Epithelial cell of prostate (primary cell): ENCODE measurements around the gene KRTAP5-3.
"Not testable (repeated sequence)": the region's sequence is repeated elsewhere in the genome, so short reads cannot be mapped to it uniquely, and the experiment has no call there.

ENCODE experiments used
- DNase-seq: peaks from one replicate; pipeline ENCODE4 v3.0.0-alpha.2; 2011; ENCODE audit warnings: low read depth, low spot score
- H3K27ac ChIP-seq: fragments of 450-650 bp; 2 replicates; pipeline ENCODE4 v1.5.1; 2017; ENCODE audit warnings: mild to moderate bottlenecking

The KRTAP5-3 gene

DNA sequence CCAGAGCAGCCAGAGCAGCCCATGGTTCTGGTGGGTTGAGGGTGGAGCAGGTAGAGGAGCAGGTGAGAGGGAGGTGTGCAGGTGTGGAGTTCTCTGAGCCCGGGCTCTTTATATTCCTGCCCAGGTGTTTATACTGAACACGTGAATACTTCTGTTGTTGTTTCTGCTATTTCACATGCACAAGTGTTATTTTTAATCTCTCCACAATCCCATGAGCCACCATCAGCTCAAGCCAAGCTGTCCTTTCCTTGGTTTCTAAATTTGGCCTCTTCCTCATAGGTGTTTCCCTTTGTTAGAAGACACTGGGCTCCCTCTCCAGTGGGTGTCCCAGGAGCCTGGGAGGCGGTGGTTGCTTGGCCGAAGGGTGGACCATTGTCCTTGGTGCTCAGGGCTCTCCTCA lies at the start of gene KRTAP5-3:
Gene KRTAP5-3, minus strand, starts transcription at position 101 of the 400 bp plus-strand sequence. Its CDS starts 78 bp downstream, at position 23.
- no peak within 1 kb of the TSS for H3K27ac ChIP-seq
- DNase-seq = no peak

DNA sequence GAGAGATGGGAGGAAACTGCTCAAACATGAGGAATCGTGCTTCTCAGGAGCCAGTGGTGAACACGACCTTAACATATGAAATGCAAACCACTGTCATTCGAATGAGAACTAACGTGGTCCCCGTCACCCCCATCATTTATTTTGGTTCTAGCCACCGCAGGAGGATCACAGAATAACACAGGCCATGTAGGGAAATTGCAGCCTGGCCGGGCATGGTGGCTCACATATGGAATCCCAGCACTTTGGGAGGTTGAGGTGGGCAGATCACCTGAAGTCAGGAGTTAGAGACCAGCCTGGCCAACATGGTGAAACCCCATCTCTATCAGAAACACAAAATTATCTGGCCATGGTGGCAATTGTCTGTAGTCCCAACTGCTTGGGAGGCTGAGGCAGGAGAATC lies 48.4 kb upstream of the KRTAP5-3 start:
- H3K27ac ChIP-seq = no peak overlapping the region
- no peak for DNase-seq

GRCh38 chr11:1656061-1656441 lies 47.8 kb upstream of the KRTAP5-3 start:
- no peak for DNase-seq
- H3K27ac ChIP-seq = no peak overlapping the region

DNA sequence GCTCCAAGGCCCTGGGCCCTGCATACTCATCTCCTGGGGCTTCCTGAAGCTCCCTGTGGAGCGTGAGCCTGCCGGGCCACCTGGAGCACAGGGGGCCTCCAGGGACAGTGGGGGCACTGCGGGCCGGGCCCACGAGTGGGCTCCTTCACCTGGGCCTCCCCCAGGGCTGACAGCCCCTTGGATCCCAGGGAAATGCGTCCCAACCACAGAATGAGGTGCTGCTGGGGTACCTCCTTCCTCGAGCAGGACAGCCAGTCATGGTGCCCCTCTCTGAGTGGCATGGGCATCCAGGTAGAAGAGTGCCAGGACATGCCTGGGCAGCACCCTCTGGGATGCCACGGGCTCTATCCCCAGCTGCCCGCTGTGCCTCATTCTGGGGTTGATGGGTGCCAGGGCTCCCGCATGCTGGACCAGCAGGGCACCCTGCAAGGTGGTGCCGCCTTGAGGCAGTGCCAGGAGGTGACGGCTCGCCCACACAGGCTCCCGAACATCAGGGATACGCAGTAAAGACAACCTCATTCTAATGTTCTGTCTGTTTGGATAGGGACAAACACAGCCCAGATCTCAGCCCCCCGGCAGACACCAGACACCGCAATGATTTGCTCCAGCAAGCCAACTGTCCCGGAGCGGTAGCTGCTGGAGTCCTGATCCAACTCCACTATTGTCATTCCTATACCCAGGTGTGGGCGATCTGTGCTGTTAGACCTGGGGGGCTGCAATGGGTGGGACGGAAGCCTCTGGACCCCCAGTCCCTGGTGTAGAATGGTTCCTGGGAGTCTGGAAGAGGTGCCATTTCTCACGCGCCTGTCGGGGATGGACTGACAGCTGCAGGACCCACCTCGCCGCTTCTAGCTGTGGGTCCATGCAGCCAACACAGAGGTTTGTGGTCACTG lies 47.2 kb upstream of the KRTAP5-3 start:
- no peak overlapping the region for H3K27ac ChIP-seq
- DNase-seq = no peak

GRCh38 chr11:1654388-1655167 lies 46.3 kb upstream of the KRTAP5-3 start:
- no peak overlapping the region for H3K27ac ChIP-seq
- DNase-seq = no peak

- no peak overlapping the region for H3K27ac ChIP-seq
These were observed 45.5 kb upstream of the KRTAP5-3 start for GRCh38 chr11:1653541-1654387.

DNA sequence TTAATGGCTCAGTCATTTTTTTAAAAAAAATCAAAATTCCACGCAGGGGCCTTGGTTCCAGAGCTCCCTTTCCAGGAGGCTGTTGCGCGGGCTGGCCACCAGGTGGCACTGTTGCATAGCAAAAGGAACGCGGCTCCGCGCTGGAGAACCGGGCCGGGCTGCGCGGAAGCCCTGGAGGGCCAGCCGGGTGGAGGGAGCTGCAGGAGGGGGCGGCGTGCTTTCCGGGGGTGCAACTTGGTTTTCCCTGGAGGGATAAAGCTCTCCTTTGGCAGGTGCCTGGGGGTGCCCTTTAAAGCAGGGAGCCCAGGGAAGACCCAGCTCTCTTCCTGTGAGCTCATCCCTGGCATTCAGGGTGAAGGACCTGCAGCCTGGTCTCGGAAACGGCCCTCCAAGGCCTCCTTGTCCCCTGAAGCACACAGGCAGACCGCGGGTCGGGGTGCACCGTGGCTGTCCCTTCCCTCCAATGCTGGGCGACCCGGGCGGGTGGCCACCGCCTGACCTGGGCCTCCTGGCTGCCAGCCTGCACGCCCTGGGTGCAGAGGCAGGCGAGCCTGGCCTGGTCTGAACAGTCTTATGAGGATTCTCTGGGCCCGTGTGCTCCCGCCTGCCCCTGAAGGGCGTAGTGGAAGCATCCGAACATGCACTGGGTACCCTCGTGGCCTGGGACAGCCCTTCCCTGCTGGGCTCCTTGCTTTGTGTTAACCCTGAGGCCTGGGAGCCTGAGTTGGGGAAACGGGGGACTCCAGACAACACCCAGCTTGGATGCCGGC lies 44.7 kb upstream of the KRTAP5-3 start:
- DNase-seq = no peak
- no peak overlapping the region for H3K27ac ChIP-seq

More at GRCh38 chr11:1653541-1654387, 45.5 kb upstream of the KRTAP5-3 start:
- DNase-seq = no peak

DNA sequence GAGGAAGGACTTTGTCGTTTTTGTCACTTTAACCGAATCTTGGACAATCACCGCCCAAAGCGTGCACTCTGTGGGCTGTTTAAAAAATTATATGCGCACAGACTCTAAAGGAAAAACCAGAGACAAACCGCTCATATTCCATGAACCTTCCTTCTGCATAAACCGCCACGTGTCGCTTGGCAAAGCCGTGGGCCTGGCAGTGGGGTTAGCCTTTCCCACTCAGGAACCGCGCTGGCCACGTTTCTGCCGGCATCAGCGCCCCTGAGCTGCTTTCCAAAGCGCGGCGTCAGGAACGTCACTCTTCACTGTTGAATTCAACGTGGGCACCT lies 44.1 kb upstream of the KRTAP5-3 start:
- DNase-seq = no peak
- H3K27ac ChIP-seq = no peak overlapping the region

DNA sequence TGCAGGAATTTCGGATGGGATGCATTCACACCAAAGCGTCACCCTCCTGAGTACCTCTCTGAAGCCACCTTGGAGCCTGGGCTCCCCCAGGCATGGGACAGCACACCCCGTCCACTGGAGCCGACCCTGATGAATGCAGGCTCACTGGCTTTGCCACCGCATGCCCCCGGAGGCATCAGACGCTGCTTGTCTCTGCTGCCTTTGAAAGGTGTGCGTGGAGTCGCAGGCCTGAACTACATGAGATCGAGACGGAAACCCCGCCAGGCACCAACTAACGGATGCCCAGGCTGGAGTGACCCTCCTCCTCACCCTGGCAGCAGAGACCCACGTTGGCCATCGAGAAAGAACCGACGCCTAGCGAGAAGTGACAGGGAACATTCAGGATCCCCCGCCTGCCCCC lies 43.8 kb upstream of the KRTAP5-3 start:
- no peak for DNase-seq

DNA sequence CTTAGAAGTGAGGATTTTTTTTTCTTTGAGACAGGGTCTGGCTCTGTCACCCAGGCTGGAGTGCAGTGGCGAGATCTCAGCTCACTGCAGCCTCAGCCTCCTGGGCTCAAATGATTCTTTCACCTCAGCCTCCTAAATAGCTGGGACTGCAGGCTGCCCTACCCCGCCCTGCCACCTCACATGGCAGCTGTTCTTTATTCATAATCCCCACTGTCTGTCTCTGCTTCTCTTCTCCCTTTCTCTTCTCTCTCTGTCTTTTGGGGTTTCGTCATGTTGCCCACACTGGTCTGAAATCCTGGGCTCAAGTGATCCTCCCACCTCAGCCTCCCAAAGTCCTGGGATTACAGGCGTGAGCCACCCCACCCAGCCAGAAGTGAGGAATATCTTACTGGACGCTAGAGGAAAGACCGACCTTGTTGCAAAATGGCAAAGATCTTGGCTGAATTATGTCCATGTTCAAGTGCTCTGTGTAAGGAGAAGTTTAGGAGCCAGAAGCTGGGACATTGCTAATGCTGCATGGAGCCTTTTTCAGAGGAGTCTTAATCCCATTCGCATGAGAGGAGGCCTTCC lies 43.2 kb upstream of the KRTAP5-3 start:
- DNase-seq = no peak

More for the DNA sequence above, 43.8 kb upstream of the KRTAP5-3 start:
- H3K27ac ChIP-seq = no peak overlapping the region

DNA sequence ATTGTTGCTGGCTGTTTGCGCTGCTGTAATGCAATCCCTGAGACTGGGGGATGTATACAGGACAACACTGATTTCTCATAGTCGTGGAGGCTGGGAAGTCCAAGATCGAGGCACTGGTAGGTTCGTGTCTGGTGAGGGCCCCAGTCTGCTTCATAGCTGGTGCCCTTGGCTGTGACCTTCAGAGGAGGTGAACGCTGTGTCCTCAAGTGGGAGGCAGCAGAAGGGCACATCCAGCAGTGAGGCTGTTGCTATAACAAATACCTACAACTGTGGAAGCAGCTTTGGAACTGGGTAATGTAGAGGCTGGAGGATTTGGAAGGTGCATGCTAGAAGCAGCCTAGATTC lies 42.6 kb upstream of the KRTAP5-3 start:
- no peak for DNase-seq
- no peak overlapping the region for H3K27ac ChIP-seq

More for the DNA sequence above, 43.2 kb upstream of the KRTAP5-3 start:
- no peak overlapping the region for H3K27ac ChIP-seq

DNA sequence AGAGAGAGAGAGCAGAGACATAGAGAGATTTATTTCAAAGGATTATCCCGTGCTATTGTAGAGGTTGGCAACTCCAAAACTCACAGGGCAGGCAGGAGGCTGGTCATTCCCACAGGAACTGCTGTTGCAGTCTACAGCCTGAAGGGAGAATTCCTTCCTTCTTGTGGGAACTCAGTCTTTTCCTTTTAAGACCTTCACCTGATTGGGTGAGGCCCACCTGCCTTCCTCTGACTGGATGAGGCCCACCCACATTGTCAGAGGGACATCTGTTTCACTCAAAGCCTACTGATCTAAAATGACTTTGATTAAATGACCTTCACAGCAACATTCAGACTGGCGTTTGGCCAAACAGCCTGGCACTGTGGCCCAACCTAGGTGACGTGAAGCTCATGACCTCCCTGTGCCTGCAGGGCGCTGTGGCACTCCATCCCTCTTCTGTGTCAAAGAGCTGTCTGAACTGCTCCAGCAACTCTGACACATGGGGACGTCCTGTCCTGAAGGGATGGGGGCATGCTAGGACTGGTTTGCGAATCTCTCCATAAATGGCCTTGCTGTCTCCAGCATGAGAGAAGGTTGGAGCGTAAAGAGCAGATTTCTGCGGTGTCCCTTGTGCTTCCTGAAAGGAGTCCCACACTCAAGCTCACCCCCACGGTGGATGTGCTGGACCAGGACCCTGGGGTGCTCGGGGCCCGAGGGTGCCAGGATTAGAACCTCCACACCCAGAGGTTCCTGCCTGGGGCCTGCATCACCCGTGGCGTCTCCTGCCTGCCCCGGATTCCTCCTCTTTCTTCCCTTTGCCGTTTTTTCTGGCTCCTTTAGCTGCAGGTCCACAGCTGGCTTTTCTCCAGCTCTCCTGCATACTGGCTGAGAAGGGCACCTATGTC lies 42.0 kb upstream of the KRTAP5-3 start:
- peak; percentile 8 for DNase-seq
- no peak overlapping the region for H3K27ac ChIP-seq

- no peak overlapping the region for H3K27ac ChIP-seq
- no peak for DNase-seq
These were observed 40.6 kb upstream of the KRTAP5-3 start for GRCh38 chr11:1648653-1649420.

- H3K27ac ChIP-seq = no peak overlapping the region
- DNase-seq = no peak
These were observed 39.8 kb upstream of the KRTAP5-3 start for GRCh38 chr11:1647901-1648652.

- H3K27ac ChIP-seq, DNase-seq: not testable (repeated sequence)
These were observed 38.3 kb upstream of the KRTAP5-3 start for GRCh38 chr11:1646540-1646939.

DNA sequence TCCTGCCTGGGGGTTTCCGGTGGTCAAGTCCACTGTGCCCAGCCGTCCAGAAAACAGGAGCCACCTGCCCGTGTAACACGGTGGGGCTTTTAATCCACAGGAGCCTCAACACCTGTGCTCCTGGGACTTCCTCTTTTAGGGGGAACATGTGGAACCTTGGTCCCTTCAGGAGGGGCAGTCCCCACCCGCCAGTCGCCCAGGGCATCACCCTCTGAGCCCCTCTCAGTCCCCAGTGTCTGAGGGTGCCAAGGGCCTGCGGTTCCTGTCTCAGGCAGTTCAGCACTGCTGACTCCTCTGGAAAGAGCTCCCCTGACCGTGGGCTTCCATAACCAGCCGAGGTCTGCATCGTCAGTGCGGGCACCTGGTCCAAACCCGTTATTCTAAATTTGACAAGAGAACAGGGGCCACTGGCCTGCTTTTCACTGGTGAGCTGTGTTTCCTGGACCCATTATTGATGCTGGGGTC lies 37.1 kb upstream of the KRTAP5-3 start:
- DNase-seq = no peak

More for the DNA sequence above, 37.1 kb upstream of the KRTAP5-3 start:
- no peak overlapping the region for H3K27ac ChIP-seq
